Ramos (cell line): ENCODE measurements around the gene ABI3.

ENCODE experiments used
- in situ Hi-C: fragments of 300-500 bp; cut with MboI; formaldehyde crosslinking; loops from one replicate; pipeline ENCODE4 v1.14.3; 2022; ENCODE audit warnings: low sequenced_read_pairs; ENCODE audit not compliant: unreplicated experiment

Gene ABI3

DNA sequence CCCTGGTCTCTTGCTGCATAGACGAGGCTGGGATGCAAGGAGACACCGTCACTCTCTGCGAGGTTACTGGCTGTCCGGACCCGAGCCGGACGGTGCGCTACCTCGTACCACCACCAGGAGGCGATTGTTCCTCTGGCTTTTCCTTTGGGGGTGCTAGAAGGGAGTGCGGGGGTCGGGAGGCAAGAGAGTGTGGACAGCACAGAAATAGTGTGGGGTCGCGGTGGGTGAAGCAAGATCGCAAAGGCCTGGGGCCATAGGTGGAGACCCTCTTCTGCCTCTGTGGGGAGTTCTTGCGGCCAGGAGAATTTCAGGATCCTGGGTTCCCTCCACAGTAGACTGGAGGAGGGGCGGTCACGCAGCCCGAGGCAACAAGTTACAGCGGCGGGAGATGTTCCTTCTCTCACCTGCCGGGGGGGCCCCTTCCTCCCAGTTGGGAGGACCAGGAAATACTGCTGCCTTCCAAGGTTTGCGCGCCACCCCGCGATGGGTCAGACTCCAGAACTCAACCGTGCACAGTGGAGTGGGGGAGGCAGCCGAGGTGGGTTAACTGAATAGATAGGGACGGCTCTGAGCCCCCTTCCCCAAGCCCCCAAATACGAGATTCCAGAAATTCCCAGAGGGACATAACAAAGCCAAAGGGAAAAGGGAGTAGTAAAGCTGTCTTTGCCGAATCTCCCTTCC lies 13.2 kb downstream of the ABI3 start:
- in situ Hi-C loops = no loop called here

- in situ Hi-C loops = no loop called here
These were observed 13.9 kb downstream of the ABI3 start for GRCh38 chr17:49224198-49224996.

- in situ Hi-C loops = loop anchor here (5.0 kb wide), 1 partner anchor 48 kb away; no protein-coding TSS in a partner anchor
These were observed 14.5 kb downstream of the ABI3 start for GRCh38 chr17:49224997-49225337.

DNA sequence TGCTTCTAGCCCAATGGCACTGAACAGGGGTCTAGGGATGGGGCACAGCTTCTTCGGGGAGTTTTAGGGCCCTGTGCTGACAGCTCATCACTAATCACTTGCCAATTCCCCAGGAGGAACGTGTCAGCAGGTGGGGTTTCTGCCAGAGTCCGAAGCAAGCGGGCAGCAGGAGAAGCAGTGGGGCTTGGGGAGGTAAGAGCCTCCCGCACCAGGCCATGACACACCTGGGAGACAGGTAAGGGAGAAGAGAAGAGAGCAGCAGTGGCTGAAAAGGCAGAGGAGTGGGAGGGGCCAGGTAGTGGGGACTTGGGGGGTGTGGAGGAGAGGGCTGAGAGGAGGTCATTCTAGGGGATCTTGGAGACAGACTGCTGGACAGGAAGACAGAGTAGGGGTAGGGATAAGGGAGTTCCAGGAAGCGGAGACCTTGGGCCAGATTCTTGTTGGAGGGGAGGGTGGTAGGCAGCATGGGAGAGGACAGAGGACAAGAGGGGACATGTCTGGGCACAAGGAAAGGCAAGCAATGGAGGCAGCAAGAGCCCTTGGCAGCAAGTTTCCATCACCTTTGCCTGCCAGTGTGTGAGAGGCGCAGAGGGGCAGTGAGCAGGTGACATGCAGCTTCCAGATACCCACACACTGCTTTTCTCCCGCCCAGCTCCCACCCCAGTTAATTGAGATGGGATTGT lies 15.2 kb downstream of the ABI3 start:
- in situ Hi-C loops = loop anchor here (5.0 kb wide), 1 partner anchor 48 kb away; no protein-coding TSS in a partner anchor

DNA sequence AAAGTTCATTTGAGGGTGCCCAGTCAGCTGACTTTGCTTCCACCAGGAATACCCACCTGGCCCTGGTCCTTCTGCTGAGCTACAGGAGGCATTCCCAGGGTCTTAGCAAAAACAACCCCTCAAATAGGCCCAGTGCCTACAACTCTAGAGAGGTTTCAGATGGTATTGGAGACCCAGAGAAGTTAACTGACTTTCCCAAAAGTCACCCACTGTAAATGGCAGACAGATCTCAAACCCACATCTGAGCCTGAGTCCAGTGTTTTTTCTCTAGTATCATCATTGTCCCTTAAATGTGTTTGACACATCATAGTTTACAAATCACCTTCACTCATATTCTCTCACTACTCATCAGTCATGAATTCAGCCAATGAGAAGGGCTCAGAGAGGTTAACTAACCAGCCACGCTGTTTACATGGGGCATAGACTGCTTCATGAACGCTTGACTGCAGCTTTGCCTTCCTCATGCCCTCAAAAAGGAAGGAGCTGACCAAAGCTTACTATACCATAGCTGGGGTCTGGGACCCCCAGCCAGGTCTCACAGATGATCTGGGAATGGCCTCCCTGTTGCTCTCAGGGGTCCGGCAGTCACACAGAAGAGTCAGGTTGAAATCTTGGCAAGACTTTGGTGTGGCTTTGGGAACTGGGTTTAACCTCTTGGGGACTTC lies 16.4 kb downstream of the ABI3 start:
- in situ Hi-C loops = loop anchor here (5.0 kb wide), 1 partner anchor 50 kb away; no protein-coding TSS in a partner anchor

DNA sequence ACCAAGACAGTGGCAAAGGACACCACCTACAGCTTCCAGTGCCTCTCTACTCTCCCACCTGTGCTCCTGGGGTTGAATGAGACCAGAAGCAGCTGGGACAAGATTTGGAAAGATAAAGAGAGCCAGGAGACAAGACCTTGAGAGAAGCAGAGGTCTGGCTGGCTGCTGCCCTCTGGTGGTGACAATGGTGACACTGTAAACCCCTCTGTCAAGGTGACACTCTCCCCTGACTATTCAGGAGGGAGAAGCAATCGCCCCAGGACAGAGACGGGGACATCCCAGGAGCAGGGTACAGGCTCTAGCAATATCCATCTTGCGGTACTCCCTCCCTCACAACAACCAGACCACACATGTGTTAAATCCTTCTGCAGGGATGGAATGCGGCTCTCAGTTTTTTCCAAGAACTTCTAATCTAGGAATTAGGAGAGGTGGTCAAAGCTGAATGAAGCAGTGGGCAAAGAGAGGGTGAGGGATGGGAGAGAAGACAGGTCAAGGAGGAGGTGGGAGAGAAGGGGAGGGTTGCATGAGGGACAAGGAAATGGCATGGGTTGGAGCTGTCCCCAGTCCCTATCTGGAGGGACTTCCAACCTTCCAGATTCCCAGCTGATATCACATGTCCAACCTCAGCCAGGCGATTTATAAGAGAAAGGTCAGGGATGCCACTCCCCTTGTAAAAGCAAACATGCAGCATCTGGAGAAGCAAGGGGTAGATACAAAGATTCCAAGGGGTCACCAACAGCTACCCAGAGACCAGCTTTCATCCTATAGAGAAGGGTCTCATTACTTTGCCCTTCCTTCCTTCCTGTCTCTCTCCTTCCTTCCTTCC lies 17.1 kb downstream of the ABI3 start:
- in situ Hi-C loops = loop anchor here (5.0 kb wide), 1 partner anchor 50 kb away; no protein-coding TSS in a partner anchor

- in situ Hi-C loops = loop anchor here (5.0 kb wide), 1 partner anchor 52 kb away; no protein-coding TSS in a partner anchor
These were observed 18.7 kb downstream of the ABI3 start for GRCh38 chr17:49229076-49229804.

DNA sequence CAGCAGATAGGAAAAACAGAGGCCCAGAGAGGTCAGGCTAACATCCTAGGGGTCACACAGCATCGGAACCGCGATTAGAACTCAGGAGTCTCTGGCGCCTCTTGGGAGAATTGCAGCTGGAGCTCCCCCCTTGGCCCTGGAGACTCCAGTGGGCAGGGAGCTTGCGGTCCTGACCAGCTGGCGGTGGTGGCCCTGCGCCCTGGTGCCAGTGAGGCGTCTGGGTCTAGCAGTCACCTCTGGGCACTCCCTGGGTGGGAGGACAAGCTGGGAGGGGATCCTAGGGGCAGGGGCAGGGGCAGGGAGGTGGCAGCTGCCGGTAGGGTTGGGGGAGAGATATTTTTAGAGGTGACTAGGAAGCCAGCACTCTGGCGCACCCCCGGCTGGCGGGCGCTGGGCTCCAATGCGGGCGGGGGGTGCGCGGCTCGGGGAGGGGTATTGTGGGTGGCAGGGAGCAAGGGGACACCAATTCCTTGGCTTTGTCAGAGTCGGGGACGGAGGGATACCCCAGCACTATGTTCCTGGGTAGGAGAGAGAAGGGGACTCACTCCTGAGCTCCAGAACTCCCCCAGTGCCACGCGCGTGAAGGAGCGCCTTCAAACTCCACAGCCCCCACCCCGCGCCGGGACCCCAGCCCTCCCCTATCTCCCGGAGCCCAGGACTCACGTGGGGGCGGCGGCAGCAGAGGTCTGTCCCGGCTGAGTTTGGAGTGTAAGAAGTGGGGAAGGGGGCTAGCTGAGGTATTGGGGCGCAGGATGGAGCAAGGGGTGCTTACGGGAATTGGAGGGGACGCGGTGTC lies 19.5 kb downstream of the ABI3 start:
- in situ Hi-C loops = loop anchor here (5.0 kb wide), 1 partner anchor 53 kb away; no protein-coding TSS in a partner anchor

DNA sequence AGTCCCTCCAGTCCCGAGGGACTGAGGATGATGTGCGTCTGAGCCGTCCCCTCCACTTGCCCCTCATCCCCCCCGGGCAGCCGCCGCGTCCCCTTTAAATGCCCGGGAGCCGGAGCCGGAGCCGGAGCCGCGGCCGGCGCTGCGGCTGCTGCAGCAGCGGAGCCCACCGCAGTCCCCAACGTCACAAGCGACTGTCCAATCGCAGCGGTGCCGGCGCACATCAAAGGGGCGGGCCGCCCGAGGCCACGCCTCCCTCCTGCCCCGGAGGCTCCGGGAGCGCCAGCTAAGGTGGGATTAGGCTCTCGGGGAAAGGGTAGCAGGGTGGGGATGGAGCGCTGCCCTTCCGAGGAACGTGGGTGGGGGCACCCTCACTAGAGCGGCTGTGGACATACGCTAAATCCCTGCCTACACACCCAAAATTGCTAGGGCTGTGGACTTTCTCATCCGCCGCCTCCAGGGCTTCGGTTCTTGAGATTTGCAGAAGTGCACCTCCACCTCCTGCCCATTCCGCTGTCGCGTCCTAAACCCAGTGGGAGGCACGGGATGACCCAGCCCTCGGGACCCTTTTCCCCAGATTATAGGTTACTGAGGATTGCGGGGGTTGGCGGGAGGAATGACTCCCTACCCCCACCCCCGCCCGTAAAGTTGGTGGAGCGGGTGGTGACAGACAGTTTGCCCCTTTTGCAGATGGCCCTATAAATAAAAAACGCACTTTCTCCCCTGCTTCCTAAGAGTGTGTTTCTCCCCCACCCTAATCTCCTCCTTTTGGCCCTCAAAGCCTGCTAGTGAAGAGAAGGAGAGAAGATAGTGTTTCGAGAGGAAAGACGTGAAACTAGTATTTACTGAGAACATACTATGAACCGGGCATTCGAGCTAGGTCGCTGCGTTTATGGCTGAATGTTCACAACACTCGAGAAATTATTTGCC lies 20.4 kb downstream of the ABI3 start, which contains the start of gene PHOSPHO1:
Gene PHOSPHO1 (minus strand): TSS at position 152 of the 927 bp plus-strand sequence. CDS start 4,096 bp downstream, outside the sequence.
- in situ Hi-C loops = no loop called here

DNA sequence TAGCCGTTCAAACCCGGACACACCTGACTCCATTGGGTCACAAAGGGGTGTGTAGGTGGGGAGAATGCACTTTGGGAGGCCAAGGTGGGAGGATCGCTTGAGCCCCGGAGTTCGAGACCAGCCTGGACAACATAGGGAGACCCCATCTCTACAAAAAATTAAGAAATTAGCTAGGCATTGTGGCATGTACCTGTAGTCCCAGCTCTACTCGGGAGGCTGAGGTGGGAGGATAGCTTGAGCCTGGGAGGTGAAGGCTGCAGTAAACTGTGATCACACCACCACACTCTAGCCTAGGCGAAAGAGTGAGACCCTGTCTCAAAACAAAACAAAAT lies 21.0 kb downstream of the ABI3 start:
- in situ Hi-C loops = no loop called here

GRCh38 chr17:49234509-49235080 lies 24.1 kb downstream of the ABI3 start:
- in situ Hi-C loops = no loop called here

GRCh38 chr17:49235896-49236295 lies 25.4 kb downstream of the ABI3 start:
- in situ Hi-C loops = no loop called here

DNA sequence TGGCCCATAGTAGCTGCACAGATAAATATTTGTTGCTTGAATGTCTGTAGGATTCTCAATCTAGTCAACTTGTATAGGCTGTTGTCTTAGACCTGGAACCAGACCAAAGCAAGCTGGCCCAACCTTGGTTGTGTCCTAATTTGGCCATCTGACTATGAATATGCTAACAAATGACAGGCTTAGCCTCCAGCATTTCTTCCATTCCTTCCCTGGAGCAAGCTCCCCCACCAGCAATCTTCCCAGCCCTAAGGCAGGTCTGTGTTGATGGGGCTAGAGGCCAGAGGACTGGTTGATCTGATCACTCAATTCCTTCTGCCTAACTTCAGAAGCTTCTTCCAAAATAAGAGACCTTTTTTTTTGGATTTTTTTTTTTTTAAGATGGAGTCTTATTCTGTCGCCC lies 29.5 kb downstream of the ABI3 start:
- in situ Hi-C loops = no loop called here

DNA sequence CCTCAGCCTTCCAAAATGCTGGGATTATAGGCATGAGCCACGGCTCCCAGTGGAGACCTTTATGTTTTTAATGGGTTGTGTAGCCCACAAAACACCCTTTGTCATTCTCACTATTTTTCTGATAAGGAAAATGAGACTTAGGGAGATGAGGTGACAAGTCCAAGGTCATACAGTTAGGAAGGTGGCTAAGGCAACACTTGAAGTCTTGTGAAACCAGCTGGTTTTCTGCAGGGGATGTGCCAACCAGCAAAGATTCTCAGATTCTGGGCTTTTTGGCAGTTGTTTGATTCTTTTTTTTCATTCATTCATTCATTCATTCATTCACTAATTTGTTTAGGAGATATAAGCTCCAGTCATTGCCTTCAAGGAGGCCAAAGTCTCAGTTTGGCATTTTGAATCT lies 30.1 kb downstream of the ABI3 start:
- in situ Hi-C loops = no loop called here

DNA sequence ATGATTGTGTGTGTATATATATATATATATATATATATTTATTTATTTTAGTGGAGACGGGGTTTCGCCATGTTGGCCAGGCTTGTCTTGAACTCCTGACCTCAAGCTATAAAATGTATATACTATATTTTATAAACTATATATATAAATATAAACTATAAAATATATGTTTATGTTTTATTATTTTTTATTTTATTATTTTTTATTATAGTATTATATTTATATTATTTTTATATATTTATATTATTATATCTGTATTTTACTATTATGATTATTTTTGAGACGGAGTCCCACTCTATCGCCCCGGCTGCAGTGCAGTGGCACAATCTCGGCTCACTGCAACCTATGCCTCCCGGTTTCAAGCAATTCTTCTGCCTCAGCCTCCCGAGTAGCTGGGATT lies 30.5 kb downstream of the ABI3 start:
- in situ Hi-C loops = no loop called here

DNA sequence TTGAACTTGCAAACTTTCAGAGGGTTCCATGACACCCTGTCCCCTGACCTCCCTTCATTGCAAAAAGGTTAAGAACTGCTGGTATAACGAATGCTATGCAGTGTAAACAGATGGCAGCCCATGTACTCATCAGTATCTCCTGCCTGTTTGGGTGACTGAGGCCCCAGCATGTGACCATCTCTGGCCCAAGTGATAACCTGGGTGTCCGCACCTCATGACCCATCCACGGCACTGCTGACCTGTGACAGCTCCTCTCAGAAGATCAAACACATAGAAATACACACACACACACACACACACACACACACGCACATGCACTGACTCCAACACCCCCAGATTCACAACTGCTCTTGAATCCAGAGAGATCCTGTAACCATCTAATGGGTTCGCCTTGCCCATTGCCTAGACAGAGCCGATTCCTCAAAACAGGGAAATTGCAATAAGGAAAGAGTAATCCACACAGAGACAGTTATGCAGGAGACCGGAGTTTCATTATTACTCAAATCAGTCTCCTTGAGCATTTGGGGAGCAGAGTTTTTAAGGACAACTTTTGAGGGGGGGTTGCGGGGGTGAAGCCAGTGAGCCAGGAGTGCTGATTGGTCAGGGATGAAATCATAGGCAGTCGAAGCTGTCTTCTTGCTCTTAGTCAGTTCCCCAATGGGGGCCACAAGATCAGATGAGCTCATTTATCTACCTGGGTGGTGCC lies 31.3 kb downstream of the ABI3 start:
- in situ Hi-C loops = no loop called here
